Activated CD8-positive, alpha-beta memory T cell treated with anti-CD3 and anti-CD28 coated beads, Interleukin-2, amount 50 U/mL, for 4 hours (primary cell): Measurements from ENCODE around the gene SLC16A9.

Experiments used
- DNase-seq: peaks from one replicate; pipeline ENCODE4 v3.0.0-alpha.2; 2020

Gene SLC16A9

DNA sequence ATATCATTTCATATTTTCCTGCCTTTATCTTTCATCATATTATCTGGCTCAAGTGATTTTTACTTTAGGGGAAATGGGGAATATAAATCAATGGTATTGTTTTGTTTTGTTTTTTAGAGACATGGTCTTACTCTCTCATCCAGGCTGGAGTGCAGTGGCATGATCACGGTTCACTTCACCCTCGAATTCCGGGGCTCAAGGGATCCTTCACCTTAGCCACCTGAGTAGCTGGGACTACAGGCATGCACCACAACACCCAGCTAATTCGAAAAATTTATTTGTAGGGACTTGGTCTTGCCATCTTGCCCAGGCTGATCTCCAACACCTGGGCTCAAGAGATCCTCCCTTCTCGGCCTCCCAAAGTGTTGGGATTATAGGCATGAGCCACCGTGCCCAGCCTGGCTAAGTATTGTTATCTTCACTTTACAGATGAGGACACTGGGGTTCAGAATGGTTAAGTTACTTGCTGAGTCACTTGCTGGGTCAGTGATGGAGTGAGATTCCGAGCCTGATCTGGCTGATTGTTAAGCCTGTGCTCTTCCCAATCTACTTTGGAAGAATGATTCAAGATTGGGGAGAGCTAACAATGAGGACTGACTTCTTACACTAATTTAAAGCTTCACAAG is 3.7 kb upstream of the SLC16A9 start:
- DNase-seq: no peak

DNA sequence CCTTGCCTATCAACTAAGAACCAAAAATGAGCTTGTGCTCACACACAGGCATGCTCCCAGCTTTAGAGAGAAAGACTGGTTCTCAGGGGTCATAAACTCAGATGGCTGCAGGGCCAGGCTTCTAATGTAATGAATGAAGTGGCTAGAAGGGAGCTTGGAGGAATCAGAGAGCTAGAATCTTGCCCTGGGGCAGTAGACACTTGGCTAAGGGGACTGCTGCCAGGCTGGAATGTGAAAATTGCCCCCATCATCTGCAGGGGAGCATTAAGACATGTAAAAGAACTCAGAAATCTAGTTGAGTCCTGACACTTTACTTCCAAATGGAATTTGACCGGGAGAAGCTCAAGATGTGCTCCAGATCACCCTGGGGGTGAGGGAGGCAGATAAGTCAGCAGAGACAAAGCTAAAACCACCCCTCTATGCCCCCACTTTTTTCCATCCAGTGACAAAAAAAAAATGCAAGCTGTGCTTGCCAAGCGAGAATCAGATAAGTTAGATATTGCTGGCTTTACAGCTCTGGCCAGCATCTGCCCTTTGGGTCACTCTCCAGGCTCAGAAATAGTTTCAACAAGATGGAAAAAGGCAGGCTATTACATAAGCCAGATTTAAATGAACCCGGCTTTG is 2.3 kb upstream of the SLC16A9 start:
- no peak for DNase-seq

DNA sequence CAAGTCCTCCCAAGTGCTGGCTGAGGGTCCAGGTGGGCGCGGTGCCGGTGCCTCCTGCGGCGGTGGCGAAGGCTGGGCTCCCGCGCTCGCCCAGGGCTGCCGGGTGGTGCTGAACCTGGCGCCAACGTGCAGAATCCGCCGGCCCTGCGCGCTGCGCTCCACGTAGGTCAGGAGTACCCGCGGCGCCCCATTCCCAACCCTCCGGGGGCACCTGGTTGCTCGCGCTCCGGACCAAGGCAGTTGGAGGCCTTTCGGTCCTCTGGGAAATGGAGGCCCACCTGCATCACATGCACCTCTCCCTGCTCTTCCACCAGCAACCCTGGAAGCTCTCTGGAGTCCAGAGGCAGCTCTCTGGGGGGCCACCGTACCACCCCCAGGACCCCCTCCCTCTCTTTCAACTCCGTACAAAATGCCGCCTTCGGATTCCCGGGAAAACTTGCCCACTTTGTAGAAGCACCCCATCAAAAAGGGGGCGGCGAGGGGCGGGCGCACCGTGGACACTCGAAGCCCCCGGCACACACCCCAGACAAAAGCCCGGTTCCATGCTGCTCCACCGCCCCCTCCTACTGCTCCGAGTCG is 745 bp downstream of the SLC16A9 start:
- no peak for DNase-seq

DNA sequence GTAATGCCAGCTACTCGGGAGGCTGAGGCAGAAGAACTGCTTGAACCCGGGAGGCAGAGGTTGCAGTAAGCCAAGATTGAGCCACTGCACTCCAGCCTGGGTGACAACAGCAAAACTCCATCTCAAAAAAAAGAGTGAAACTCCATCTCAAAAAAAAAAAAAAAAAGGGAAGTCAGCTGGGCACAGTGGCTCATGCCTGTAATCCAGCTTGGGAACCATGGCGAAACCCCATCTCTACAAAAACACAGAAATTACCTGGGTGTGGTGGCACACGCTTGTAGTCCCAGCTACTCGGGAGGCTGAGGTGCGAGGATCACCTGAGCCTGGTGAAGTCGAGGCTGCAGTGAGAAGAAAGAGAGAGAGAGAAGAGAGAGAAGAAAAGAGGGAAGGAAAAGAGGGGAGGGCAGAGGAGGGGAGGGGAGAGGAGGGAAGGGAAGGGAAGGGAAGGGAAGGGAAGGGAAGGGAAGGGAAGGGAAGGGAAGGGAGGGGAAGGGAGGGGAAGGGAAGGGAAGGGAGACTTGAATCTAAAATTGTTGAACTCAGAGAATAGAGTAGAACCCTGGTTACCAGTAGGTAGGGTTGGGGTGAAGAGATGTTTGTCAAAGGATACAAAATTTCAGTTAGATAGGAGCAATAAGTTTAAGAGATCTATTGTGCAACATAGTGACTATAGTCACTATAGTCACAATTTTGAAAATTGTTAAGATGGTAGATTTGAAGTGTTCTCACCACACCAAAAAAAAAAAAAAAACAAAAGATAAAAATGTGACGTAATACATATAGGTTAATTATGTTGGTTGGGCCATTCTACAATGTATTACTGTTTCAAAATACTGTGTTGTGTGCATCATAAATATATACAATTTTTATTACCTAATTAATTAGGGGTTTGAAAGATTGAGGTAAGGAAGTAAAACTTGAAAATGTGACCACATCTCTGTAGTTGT is 2.5 kb downstream of the SLC16A9 start:
- DNase-seq: no peak

DNA sequence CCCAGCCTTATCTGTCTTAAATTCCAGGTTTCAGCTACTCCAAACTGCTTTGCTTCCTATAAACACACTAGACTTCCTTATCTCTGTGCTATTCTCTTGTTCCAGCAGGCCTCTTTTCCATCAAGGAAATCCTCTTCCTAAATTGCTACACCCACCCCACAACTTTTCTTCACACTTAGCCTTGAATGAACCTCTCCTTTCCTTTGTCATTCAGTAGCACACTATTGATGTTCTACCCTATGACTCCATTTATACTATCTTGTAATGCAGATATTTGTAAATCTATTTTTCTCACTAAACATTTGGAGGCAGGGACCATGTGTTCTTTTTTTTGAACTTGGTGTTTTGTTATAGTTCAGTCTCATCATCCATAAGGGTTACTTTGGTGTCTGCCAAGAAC is 3.7 kb downstream of the SLC16A9 start:
- no peak for DNase-seq

DNA sequence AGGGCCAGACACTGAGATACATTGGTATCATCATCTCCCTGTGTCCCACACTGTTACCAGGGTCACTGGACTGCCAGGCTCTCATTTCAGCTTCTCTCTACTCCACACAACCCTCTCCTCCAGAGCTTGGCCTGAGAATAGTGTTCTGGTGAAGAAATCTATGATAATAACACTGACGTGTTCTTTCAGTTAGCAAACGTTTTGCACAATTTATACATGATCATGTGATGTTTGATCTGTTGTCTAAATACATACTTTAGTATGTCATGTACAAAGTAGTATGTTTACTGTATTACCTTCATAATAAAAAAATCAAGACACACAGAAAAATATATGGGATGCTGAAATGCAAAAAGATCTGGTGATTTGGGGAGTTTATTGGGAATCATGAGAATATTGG is 5.0 kb downstream of the SLC16A9 start:
- no peak for DNase-seq

DNA sequence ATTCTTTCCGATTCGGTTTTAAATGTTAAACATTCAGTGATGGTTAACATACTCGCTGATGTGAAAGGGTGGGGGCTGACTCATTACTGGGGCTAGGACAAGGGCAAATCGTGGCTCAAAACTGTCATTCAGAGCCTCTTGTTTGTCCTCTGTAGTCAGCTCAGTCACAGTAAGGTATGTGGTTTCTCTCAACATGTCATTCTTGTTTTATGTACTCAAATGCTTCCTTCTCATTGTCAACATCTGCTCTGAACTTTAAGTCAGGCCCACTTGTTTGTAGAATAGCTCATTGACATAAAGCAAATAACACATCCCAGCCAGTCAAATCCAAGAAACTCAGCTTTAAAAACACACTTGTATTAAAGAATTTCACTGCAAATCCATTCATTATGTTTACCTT is 7.3 kb downstream of the SLC16A9 start:
- no peak for DNase-seq

DNA sequence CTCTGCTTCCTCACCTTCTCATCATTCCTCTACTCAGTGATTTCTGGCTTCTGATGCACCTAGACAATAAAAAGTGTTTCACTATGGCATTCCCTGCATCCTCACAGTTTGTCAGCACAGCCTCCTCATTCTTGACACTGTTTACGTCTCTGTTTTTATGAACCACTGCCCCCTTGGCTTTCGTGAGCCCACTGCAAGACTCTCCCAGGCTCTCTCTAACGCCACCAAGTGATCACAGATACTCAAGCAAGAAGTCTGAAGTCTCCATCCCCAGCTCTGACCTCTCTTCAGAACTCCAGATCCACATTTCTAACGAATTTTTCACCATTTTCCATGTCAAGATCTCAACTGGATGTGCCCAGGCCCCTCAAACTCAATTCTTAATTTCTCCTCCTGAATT is 8.9 kb downstream of the SLC16A9 start:
- no peak for DNase-seq

DNA sequence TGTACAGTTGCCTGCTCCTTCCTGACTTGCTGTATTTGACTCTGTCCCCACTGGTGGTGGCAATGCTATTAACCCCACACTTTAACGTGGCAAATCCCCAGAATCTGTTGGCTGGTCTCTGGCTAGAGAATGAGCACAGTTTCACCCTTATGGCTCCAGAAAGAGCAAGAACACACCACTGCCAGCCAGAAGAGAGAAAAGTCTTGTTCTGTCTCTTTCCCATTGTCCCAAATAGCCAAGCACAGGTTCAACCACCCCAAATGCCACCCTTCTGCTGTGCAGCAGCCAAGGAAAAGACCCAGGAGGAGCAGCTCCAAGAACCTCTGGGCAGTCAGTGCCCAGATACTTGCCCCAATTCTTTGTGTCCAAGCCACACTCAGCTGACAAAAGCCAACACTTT is 11.3 kb downstream of the SLC16A9 start:
- no peak for DNase-seq

DNA sequence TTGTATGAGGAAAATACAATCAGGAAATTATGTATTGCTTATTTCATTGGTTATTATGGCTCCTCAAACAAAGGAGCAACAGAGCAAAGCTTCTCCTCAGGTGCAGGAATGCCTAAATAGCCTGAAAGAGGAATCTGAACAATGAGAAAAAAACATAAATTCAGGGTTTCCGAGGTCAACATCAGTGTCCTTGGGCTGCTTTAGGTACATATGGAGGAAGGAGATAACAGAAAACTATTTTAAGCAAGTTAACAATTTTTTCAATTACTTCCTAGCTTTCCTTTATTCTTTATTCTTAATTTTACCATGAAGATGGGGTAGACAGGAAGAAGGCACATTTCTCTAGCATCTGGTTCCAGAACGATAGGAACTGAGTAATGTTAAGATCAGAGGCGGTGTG is 14.0 kb downstream of the SLC16A9 start:
- DNase-seq: no peak

DNA sequence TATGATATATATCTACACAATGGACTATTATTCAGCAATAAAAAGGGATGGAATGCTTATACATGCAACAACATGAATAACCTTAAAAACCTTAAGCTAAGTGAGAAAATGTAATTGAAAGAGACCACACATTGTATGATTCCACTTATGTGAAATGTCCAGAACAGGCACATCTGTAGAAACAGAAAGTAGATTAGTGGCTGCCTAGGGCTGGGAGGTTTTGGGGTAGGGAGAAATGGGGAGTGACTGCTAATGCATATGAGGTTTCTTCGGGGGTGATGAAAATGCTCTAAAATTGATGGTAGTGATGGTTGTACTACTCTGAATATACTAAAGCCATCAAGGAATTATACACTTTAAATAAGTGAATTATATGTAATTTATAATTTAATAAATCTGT is 14.7 kb downstream of the SLC16A9 start:
- no peak for DNase-seq

DNA sequence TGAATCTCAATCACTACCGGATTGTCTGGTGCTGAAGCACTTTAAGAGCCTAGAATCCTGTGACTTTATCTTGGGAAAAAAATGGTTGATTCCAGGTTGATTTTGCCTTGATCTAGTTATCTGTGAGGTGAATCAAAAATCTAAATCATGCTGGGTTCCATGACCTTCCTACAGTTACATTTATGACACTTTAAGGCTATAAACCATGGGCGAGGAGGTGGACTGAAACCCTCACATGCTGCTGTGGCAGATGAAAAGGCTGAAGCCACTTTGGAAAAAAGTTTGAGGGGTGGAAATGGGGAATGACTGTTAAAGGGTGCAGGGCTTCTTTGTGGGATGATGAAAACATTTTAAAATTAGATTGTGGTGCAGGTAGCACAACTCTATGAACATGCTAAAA is 17.5 kb downstream of the SLC16A9 start:
- DNase-seq: no peak

DNA sequence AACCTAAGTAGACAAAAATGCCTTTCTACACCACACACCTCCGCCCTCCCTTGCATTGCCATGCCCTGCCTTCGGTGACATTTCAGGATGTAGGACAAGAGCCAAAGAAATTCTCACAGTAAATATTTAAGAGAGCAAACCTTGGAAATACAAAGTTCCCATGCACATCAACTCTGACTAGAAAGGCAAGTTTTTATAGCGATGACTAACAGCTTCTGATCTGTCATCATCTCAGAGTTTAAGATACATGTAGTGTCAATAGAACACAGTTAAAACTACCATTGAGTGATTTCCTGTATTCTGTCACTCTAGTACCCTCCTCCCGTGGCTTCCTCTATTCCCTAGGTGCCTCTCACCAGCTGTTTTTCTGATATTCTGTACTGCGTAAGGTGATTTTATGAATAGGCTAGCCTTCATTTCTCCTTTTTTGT is 20.7 kb downstream of the SLC16A9 start:
- DNase-seq: no peak

DNA sequence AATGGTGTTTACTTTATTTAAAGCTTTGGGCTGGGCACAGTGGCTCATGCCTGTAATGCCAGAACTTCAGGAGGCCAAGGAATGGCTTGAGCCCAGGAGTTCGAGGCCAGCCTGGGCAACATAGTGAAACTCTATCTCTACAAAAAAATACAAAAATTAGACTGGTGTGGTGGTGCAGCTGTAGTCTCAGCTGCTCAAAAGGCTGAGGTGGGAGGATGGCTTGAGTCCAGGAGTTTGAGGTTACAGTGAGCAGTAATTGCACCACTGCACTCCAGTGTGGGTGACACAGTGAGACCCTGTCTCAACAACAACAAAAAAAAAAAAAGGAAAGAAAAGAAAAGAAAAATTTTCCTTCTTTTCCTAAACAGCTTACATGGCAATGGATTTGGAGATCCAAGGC is 22.0 kb downstream of the SLC16A9 start:
- no peak for DNase-seq

DNA sequence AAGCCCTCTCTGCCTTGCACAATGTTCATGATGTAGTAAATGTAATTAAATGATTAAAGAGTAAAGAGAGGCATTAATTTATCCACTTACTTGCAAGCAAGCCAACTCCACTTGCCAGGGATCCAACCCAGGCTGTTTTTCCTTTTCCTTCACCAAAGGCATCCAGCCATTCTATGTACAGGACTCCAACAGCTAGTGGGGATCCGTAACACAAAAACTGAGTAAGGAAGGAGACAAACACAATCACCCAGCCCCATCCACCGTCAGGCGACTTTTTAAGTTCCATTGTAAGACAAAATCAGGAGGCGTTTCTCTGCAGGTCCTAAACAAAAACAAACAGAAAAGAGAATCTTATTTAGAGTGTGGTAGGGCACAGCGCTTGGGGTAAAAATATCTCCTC is 25.6 kb downstream of the SLC16A9 start:
- no peak for DNase-seq

DNA sequence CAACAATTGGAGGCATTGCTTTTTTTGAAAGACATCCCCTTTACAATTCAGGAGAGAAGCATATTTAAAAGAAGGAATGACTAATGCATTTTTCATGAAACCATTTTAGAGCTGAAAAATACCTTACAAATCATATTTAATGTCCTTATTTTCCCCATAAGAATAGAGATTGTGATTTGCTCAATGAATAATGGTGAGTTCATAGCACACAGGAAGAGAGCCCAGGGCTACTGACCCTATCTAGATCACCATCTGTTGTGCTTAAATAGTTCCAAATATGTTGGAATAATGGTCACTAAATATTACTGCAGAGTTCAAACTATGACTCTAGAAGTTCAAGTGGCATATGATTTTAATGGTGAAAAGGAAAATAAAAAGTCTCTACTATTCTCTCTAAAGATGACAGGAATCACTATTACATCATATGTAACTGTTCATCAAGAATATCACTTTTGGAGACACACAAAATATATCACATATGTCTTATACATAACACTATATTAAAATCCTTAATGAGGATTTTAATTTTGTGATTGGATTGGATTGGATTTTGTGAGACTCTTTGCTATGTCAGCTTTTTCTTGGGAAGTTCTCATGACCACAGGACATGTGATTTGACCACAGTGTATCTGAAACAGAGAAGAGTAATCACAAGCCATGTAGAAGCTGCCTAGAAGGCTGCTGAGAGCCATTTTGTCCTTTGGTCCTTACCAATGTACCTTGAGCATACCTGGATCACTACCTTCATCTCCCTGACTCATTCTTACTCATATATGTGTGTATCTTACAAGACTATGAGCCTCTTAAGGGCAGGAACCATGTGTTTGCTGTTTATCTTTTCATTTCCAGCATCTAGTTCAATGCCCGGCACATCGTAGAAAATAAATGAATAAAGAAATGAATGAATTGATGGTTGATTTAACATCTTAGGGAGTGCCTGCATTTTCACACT is 26.4 kb downstream of the SLC16A9 start:
- no peak for DNase-seq

DNA sequence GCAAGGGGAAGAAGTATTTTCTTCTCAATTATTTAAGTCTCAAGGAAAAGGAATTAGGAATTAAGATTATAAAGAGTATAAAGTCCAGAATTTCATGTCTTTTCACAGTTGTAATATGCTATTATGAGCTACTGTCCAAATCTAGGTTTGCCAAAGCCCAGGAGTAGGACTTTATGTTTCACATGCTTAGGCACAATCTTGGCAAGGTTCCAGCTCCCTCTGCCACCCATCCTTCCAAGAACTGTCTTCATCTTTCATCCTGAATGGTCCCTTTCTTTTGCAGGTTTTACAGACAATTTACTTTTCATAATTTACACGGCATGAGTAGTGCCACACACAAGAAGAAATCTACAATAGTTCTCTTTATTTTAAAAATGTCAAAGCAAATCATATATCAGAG is 29.5 kb downstream of the SLC16A9 start:
- DNase-seq: no peak

DNA sequence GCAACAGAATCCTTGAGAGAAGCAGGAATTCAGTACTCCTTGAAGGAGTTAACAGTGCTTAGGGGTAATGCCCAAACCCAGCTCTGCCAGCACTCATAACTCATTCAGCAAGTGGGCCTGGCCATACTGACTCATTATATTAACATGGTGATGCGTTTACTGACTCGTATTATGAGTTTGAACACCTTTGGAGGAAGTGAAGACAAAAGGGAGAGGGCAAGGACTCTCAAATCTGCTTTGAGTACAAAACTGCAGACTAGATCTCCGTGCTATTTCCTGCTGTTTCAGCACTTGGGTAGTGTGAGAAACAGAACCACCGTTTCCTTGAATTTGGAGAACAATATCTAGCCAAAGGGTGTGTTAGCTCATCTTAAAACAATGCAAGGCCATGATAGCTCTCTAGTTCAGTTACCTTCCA is 30.8 kb downstream of the SLC16A9 start:
- DNase-seq: no peak

DNA sequence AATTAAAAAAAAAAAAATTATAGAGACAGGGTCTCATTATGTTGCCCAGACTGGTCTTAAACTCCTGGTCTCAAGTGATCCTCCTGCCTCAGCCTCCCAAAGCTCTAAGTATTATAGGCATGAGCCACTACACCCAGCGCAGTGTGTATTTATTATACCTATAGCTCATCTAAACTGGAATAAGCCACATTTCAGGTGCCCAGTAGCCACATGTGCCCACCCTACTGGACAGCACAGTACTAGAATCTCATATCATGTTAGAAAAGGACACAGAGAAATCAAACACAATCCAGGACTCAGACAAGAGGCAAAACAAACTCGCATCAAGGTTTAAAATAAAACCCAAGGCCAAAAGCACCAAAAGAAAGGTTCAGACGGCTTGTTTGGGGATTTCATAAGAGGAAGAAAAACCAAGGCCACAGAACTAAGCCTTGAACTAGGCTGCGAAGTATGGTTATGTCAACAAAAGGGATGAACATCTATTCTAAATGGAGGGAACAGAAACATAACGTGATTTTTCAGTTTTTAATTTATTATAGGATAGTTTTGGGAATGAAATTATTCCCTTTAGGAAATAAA is 32.3 kb downstream of the SLC16A9 start:
- no peak for DNase-seq

DNA sequence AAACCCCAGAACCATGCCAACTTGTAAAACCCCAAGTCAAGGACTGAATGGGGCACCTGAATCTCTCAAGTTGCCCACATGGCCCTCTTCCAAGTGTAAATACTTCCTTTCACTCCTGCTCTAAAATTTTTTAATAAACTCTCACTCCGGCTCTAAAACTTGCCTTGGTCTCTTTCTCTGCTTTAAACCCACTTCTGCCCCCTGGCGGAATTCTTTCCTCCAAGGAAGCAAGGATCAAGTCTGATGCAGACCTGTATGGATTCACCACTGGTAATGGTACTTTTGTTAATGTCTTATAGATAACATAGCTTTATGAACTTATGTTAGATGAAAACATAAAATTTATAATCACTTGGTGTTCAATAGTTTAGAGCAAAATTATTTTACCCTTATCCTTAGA is 33.8 kb downstream of the SLC16A9 start:
- DNase-seq: no peak

DNA sequence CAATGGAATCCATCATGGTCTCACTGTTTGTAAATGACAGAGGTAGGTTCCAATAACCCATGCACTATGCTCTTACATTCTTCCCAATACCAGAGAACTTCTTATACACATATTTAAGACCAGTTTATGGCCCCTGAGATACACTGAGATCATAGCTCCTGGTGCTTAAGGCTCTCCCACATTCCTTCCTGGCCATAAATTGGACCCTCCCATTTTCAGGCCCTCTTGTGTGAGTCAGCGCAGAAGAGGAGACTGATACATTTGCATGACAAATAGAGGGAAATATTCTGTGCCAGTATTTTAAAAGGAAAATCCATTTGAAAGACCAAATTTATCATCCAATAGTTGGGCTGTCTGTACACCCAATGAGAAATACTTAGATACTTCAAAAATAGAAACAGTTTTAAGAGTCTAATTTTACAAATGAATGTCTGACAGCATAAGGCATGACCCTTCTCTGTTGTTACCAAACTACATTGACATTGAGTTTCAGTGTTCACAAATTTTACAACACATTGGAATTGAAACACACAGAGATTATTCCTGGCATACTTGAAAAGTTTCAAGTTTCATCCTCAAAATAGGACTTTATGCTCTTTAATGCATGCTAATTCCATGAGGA is 35.3 kb downstream of the SLC16A9 start:
- DNase-seq: no peak
